GM04504 (cell line): ENCODE results near the gene GBP2.
A peak's percentile ranks its signal among the peaks of the same experiment; 100 is the strongest.

Experiments
- DNase-seq: peaks from one replicate; pipeline ENCODE4 v3.0.0-alpha.2; 2012; ENCODE audit warnings: low read depth

The GBP2 gene

GRCh38 chr1:89065079-89065868, 60.6 kb downstream of the GBP2 start, which contains the start of gene GBP1:
Gene GBP1 (minus strand): TSS chr1:89065208. CDS start chr1:89063234, 1,974 bp downstream.
- DNase-seq: peak; percentile 64

DNA sequence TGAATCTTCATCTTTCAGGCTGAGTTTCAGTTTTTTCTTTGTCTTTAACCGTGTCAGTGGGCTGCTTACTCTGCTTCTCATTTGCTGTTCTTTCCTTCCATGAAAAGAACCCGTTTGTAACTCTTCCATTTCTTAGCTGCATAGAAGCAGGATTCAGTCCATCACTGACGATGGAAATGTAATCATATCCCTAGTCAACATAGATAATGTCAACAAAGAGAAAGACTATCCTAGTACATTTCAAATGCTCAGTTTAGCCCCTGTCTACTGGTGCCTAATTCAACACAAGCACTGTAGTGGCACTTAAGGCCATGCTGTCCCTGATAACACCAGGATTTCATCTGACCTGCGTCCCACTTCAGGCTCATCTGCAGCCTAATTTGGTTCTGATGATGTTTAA, 61.3 kb downstream of the GBP2 start:
- DNase-seq: no peak

GRCh38 chr1:89063094-89063493, 62.8 kb downstream of the GBP2 start:
- no peak for DNase-seq

DNA sequence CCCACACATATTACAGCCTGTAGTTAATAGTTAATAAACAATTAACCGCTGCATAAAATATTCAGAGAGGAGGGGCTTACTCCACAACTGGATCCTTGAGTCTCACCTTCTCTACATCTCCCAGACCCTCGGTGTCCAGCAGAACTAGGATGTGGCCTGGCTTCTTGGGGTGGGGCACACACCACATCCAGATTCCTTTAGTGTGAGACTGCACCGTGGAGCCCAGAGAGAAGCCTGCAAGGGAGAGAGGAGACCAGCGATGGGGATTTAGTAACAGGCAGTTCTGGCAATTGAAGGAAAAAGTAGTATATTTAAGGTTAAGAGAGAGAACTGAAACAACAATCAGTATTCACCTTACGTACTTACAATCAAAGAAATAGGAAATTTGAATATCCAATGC, 65.8 kb downstream of the GBP2 start:
- no peak for DNase-seq
